GM21619 (cell line): ENCODE results near the gene EMC9.
A peak's percentile ranks its signal among the peaks of the same experiment; 100 is the strongest.

Experiments used
- ATAC-seq: cut with Tn5 transposase; IDR thresholded peaks from one replicate; pipeline ENCODE4 v1.9.1; 2021; ENCODE audit not compliant: unreplicated experiment

The EMC9 gene, protein sequence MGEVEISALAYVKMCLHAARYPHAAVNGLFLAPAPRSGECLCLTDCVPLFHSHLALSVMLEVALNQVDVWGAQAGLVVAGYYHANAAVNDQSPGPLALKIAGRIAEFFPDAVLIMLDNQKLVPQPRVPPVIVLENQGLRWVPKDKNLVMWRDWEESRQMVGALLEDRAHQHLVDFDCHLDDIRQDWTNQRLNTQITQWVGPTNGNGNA

DNA sequence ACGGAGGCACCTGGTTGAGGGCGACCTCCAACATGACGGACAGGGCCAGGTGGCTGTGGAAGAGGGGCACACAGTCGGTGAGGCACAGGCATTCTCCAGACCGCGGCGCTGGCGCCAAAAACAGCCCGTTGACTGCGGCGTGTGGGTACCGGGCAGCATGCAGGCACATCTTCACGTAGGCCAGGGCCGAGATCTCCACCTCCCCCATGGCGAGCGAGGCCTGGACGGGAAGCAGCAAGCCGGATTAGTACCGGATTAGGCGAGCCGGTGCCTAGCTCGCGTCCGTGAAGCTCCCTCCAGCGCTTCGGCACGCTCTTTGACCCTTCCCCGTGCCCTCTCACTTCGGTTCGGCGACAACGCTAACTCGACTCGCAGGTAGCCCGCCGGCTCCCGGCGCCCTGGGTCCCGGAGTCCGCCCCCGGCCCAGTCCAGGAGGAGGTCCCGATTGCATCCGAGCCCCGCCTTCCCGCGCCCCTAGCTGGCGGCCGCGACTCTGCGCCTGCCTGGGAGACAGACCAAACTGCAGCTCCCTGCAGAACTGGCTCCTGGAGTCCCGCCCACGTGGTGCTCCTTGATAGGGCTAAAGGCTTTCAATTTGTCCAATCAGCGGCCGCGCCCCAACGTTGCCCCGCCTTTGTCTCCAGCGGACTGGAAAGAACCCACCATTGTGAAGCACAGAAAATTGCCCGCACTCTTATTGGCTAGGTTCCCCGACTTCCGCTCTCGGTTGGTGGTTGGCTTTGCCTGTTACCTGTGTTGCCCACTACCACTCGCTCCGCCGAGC lies at the start of gene EMC9:
Gene EMC9, minus strand, starts transcription at position 495 of the 784 bp plus-strand sequence. Its CDS starts 287 bp downstream, at position 208.
- ATAC-seq: peak; percentile 80

DNA sequence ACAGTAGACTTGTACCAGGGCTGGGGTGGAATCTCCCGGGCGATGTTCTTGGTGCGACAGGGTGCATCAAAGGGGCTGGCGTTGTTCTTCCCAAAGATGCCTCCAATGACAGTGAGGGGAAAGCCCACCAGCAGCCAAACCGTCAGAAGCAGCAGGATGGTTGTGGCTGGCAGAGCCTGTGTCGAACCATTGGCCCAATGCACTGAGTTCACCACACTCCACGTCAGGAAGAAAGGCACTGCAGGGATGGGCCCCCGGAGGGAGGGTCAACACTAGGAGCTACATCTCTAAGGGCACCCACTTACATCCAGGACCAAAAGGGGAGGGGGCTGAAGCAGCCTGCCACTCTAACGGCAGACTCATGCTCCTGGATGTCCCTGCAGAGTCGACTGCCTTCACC lies 49.0 kb upstream of the EMC9 start:
- ATAC-seq: no peak

DNA sequence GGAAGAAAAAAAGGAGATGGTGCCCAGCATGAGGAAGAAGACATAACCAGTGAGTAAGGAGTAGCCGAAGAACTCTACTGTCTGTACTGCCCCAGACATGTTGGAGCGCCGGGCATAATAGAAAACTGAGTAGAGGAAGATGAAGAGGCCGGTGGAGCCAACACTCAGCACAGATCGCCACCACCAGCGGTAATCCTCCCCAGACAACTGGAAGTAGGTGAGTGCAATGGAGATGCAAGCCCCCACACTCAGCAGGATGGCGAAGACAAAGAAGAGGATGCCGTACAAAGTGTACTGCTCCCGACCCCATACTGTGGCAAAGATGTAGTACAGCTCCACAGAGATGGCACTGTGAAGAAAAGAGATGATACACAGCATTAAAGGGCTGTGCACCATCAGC lies 48.1 kb upstream of the EMC9 start:
- no peak for ATAC-seq

DNA sequence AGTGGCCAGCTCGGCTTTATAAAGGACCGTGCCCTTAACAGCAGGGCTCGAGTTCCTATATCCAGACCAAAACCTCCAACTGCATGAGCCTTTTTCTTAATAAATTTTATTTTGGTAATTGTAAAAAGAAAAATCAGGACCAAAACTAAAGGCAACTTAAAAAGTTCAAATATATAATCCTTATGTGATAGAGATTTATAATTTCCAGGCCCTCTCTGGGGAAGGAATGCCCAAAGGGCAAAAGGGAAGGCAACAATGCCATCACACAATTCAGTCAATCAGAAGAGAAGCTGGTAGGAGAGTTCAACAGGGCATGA lies 47.6 kb upstream of the EMC9 start:
- no peak for ATAC-seq

DNA sequence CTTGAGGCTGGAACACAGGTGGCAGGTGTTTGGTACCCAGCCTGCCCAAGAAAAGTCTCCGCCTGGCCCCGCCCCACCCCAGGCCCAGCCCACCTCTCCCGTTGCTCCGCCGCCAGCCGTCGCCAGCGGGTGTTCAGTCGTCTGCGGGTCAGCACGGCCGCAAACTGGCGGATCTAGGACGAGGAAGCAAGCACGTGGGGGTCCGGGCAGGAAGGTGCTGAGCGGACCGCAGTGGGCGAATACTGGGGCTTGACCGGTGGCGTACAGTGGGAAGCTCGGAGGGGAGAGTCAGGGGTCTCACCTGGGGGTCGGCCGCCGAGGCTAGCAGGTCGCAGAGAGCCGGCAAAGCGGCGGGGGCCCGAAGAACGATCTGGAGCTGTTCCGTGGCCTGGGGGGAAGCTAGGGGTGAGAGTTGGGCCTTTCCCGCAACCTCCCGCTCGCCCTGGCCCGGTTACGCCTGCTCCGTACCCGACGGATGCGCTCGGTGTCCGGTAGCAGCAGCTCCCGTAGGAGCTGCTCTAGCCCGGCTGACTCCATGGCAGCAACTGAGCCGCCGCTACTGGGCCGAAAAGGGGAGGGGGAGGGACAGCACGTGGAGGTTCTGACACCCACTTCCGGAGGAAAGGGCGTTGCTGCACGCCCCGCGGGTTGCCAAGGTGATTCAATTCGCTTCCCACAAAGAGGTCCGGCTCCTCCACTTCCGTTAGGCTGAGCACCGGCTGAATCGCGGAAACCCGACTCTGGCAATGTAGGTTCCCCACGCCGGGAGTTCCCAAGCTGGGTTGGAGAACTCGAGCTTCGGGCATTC lies 47.1 kb upstream of the EMC9 start, which contains the start of gene IPO4:
Gene IPO4, minus strand, starts transcription at position 566 of the 808 bp plus-strand sequence. Its CDS starts 29 bp downstream, at position 537.
- ATAC-seq: peak; percentile 89

DNA sequence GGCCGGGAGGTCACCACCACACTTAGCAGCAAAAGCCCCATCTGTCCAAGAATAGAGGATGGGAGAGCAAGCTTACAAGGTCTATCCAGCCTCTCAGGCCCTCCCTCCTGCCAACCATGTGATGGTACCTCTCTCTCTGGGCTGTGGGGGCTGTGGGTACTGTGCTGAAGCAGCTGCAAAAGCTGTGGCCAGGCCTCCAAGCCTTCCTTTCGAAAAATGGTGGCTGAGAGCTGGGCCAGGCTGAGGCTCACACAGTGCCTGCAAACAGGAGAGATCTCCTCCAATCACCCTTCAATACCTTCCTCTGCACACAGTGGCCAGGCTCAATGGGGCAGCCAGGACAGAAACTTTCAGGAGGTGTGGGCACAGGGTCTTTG lies 46.1 kb upstream of the EMC9 start:
- ATAC-seq: no peak

DNA sequence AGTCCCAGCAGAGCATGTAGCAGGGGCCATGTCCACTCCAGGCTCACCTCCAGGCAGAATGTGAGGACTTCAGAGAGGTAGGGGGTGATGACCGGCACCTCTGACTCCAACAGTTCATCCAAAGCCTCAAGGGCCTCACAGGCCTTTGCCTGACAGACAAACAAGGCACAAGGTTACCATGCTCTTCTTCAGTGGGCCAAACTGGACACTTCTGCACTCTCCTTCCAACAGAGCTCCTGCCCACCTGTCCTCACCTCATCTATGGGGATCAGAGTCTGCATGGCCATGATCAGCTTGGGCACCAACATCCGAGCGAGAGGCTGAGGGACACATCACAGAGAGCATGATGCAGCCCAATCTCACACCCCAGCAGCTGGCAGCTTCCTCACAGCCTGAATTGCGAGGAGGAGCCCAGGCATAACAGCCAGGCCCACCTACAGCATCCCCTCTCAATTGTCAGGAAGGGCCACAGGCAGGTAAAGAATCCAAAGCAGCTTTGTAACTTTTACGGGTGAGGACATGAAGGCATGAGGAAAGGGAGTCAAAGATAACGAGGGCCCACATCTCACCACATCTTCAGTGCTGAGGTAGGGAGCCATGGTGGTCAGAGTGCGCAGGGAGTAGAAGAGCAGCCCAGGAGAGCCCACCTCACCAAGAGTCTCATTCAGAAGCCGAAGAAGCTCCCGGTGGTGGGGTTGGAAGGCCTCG lies 45.6 kb upstream of the EMC9 start:
- ATAC-seq: no peak

DNA sequence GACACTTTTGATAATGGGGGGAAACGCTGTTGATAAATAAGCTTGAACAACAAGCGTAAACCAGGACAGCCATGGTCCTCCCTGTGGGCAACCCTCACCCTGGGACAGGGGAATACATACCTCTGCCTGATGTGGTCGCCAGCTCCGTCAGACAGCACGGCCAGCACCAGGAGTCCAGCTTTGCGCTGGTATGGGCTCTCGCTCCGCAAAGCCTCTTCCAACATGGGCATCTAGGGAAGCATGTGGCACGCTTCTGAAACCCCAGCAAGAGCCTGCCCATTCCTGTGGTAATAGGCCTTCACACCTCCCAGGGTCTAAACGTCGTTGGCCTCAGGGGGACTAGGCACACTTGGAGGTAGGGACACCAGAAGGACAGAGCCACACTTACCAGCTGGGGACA lies 44.4 kb upstream of the EMC9 start:
- no peak for ATAC-seq

DNA sequence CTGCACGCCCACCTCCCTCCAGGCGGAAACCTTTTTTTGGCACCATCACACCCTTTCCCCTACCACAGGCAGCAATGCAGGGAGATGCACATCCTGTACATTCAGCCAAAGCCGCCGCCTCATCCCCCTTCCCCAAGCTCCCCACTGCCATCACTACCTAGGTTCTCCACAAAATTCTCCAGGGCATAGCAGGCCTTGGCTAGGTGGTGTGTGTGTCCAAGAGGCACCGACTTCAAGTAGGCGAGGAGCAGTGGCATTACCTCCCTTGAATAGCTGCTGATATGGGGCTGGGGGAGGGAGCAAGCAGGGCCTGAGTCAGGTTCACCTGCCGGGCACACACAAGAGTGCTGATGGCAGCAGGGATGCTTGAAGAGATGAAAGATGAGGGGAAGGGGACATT lies 43.6 kb upstream of the EMC9 start:
- ATAC-seq: no peak

DNA sequence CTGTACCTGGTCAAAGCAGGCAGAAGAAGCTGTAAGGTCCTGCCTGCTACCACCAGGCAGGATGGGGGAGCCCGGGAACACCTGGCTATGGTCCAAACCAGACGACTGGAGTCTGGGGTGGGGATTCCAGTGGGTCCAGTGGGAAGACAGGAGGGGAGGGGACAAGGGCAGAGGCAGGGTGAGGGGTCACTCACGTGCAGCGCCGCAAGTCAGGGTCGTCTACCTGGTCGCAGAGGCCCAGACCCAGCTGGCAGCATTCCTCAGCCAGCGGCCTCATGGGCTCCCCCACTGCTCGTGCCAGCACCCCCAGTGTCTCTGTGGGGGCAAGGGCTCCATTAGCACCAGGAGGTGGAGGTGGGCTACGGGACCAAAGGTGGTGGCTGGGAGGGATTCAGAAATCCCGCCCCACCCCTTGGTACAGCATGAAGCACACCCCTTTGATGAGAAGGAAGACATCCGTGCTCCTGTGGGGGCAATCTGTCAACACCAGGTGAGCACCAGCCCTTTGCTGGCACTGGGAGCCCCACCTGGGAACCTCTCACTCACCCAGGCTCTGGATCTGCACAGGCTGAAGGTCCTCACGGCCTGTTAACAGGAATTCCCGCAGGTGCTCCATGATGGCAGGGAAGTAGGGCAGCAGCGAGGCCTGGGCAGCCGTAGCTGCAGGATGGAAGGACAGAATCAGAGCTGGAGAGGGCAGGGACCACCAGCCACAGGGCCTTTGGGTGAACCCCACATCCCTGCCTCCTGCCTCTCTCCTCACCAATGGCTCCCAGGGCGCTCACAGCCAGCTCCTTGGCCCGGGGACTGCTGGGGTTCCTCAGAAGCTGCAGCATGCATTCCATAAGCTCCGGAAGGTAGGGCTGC lies 42.9 kb upstream of the EMC9 start:
- no peak for ATAC-seq

DNA sequence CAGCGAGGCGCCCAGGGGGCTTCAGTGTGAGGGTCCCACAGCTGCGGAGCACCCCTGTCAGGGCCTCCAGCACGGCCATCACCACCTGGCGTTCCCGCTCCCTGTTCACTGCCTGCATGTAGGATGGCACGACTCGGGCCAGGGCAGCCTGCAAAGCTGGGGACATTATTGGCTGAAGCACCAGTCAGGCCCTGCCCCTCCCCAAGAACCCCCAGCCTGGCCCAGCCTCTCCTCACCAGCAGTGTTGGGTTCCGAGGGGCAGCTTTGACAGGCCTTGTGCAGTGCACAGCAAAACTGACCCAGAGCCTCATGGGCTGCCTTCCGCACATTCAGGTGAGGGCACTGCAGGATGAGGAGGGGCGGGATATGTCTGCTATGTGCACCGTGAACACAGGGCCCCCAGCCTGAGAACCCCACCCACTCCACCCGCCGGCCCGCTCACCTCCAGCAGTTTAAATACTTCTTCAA lies 41.7 kb upstream of the EMC9 start:
- no peak for ATAC-seq

DNA sequence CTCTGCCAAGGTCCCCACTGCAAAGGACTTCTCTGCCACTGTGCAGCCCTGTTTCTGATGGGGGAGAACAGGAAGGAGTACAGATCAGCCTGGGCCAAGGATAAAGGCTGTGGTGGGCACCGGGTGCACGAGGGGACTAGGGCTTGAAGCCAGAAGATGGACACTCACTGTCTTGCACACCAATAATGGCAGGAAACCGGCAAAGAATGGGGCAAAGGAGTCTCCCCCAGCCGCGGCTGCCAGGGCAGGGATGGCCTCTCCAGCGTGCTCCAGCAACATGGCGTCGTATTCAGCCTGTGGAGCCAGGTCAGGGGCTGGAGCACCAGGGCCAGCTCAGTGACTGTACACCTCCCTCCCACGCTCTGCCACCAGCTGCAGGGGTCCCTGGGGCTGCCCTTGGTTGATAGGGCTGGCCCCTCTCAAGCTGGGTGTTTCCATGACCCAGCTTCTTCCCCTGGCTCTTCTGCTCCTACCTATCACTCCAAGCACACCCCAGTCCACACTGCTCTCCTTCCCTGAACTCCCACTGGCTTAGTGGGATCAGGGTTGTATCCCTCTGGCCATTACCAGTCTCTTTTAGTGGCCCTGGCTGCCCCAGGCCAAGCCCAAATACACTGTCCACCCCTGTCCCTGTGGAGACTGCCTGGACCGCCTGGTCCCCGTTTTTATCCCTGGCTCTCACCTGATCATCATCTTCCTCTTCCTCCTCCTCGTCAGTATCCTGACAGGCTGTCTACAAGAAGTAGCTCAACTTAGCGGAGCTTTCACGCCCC lies 40.9 kb upstream of the EMC9 start:
- ATAC-seq: no peak

DNA sequence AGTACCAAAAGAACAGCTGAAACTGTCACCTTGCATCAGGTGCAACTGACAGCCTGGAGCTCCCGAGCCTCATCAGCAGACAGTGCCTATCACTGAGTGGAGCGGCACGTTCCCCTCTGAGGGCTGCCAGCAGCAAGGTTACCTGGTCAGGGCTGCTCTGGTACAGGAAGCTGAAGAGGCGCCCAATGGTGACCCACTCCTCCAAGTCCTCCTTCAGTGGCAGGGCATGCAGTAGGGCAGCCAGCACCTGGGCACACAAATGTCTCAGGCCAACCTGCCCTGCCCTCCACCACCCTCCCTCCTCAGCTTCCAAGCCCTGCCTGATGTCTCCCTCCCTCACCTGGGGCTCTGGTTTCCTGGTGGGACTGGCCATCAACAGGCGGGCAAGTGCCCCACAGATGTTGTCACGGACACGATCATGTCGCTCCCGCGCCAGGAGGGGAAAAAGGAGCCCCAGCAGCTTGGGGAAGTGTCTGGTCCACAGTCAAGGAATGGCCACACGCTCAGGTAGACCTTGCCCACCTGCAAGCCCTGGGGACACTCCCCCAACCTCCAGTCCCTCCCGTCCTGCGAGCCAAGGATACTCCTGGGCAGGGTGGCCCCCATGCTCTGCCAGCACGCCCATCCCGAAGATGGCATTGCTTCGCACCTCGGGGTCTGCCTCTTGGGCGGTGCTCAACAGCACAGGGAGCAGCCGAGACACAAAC lies 40.1 kb upstream of the EMC9 start:
- ATAC-seq: no peak

DNA sequence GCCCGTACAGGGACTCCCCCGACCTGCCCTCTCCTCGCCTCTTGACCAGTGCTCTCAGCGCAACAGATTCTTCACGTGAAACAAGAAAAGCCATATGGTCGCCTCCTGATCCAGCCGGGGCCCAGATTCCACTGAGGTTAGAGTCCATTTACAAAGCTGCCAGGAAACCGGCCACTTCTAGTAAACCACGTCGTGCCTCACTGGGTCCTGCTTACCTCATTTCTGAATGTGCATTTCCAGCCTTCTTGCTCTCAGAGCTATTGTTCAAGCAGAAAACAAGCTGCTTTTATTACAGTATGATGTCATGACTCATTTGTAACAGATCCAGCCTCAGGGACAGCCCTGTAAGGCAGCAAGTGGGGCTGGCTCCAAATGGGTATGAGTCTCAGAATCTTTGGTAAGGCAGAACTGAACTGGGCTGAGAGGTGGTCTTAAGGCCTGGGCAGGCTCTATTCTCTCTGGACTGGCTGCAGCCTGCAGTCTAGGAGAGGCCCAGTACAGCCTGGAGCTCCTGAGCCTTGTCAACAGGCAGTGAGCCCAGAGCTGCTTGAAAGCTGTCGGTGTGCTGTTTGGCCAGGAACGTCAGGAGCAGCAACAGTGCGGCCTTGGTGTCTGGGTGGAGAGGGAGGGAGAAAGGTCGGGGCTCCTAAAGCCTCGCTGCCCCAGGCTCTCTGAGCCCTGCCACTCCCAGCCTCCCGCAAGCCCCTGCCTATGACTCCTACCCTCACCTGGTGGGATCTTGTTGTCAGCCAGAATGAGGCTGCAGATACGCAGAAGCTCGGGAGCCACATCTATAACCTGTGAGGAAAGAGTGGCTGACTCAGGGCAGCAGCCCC lies 38.8 kb upstream of the EMC9 start:
- ATAC-seq: no peak

DNA sequence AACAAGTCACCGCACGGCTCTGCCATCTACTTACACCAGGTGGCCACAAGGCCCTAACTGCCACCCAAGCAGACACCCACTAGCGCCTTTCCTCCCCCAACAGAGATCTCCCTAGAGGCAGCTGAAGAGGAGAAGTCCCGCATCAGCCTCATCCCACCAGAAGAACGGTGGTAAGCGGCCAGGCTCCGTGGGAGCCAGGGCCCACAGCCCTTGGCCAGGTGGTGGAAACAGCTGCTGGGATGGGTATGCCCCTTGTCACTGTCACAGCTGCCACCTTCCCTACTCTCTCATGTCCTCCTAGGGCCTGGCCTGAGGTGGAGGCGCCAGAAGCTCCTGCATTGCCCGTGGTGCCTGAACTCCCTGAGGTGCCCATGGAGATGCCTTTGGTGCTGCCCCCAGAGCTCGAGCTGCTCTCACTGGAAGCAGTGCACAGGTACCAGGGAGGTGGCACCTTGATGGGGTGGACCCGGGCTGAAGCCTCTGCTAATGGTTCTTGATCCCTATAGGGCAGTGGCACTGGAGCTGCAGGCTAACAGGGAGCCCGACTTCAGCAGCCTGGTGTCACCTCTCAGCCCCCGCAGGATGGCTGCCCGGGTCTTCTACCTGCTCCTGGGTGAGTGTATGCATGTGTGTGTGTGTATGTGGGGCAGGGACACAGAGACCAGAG lies 38.0 kb upstream of the EMC9 start:
- ATAC-seq: no peak

DNA sequence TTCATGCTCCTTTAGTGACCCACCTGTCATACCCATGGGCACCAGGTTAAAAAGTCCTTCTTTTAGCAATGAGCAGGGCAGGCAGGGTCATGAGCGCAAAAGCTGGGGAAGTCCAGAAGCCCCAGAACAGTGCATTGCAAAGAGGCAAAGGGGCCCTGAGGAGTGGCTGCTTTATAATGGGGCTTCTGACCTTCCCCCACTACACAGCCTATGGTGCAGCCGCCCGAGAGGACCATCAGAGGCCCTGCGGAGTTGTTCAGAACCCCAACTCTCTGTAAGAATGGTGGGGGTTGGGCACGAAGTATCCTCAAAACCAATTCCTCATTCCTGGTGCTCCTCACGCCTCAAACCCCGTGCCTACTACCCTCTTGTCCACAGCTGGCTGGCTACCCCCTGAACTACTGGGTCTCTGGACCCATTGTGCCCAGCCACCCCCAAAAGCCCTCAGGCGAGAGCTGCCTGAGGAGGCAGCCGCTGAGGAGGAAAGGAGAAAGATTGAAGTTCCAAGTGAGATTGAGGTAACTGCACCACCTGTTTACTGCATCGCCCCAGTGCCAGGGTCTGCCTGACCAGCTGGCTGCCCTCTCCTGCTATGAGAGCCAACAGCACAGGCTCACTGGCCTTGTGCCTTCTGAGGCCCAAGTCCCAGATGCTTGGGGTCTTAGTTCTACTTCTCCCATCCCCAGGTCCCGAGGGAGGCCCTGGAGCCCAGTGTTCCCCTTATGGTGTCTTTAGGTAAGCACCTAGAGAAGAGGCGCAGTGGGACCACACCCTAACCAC lies 37.2 kb upstream of the EMC9 start:
- no peak for ATAC-seq

DNA sequence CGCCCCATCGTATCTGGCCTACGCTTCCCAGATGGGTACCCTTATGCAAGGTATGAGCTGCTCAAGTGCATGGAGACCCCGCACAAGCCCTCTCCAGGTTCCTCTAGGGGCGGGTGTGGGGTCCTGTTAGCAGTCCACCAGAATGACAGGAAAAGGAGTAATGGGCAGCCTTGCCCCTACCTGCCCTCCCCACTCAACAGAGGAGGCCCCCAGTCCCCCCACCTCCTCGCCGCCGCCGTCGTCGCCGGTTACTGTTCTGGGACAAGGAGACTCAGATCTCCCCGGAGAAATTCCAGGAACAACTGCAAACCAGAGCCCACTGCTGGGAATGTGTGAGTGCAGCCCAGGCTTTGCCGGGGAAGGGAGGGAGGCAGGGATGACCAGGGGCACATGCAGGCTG lies 36.5 kb upstream of the EMC9 start:
- ATAC-seq: no peak
